HG03378 (cell line): ENCODE measurements around the gene OPCML.

ENCODE experiments used
- ATAC-seq: cut with Tn5 transposase; IDR thresholded peaks from one replicate; pipeline ENCODE4 v1.9.1; 2021; ENCODE audit warnings: mild to moderate bottlenecking, moderate library complexity; ENCODE audit not compliant: unreplicated experiment

Gene OPCML

GRCh38 chr11:133362156-133362555, 170.1 kb downstream of the OPCML start:
- no peak for ATAC-seq

- no peak for ATAC-seq
Measured at GRCh38 chr11:133361689-133361994, 170.7 kb downstream of the OPCML start.

GRCh38 chr11:133360860-133361688, 171.2 kb downstream of the OPCML start:
- ATAC-seq = no peak

- ATAC-seq = no peak
Measured at GRCh38 chr11:133355095-133355494, 177.2 kb downstream of the OPCML start.

- no peak for ATAC-seq
Measured at GRCh38 chr11:133354069-133354468, 178.2 kb downstream of the OPCML start.

GRCh38 chr11:133350045-133350444, 182.3 kb downstream of the OPCML start:
- ATAC-seq = no peak

- ATAC-seq = no peak
Measured at GRCh38 chr11:133347988-133348387, 184.3 kb downstream of the OPCML start.

- ATAC-seq = no peak
Measured at GRCh38 chr11:133346137-133346536, 186.2 kb downstream of the OPCML start.

- no peak for ATAC-seq
Measured at GRCh38 chr11:133343951-133344350, 188.3 kb downstream of the OPCML start.

GRCh38 chr11:133339495-133340140, 192.7 kb downstream of the OPCML start:
- ATAC-seq = no peak

- no peak for ATAC-seq
Measured at GRCh38 chr11:133338588-133338987, 193.7 kb downstream of the OPCML start.

- ATAC-seq = no peak
Measured at GRCh38 chr11:133337951-133338418, 194.3 kb downstream of the OPCML start.

- no peak for ATAC-seq
Measured at GRCh38 chr11:133337193-133337592, 195.1 kb downstream of the OPCML start.

GRCh38 chr11:133331031-133331430, 201.3 kb downstream of the OPCML start:
- no peak for ATAC-seq

- no peak for ATAC-seq
Measured at GRCh38 chr11:133326849-133327248, 205.5 kb downstream of the OPCML start.

GRCh38 chr11:133326332-133326731, 206.0 kb downstream of the OPCML start:
- ATAC-seq = no peak

GRCh38 chr11:133325711-133326110, 206.6 kb downstream of the OPCML start:
- no peak for ATAC-seq

- no peak for ATAC-seq
Measured at GRCh38 chr11:133323354-133323753, 208.9 kb downstream of the OPCML start.

GRCh38 chr11:133318221-133318620, 214.1 kb downstream of the OPCML start:
- ATAC-seq = no peak

- ATAC-seq = no peak
Measured at GRCh38 chr11:133311230-133311629, 221.1 kb downstream of the OPCML start.

- no peak for ATAC-seq
Measured at GRCh38 chr11:133306019-133306418, 226.3 kb downstream of the OPCML start.

- ATAC-seq = no peak
Measured at GRCh38 chr11:133305208-133305956, 226.9 kb downstream of the OPCML start.
